HCT116 (cell line): ENCODE data around the gene ARFGAP1. TPM values are rescaled to one million over a fixed set of nuclear protein-coding genes. Genes with fewer than 3 reads are reported as not detected.
A peak's percentile ranks its signal among the peaks of the same experiment; 100 is the strongest.

Experiments used
- ATAC-seq: fragments of 200-7000 bp; cut with Tn5 transposase; 2 replicates; pipeline ENCODE4 v1.9.1; 2020; ENCODE audit warnings: mild to moderate bottlenecking, moderate library complexity
- BruUV-seq: library from RNA; stranded (reverse); fragments of 400-500 nt; replicated peaks from 2 replicates; lab custom pipeline; 2021; lab: Mats Ljungman, UMichigan
- CTCF ChIA-PET: fragments of 300-600 bp; sonication (Branson Sonifier 250); formaldehyde crosslinking; loops from one replicate; lab custom pipeline; 2021; ENCODE audit warnings: antibody characterized with exemption; lab: Charles Lee
- POLR2A ChIA-PET: fragments of 300-600, 350-600 bp; sonication (Branson Sonifier 250); formaldehyde crosslinking; loops from one replicate; lab custom pipeline; 2021; ENCODE audit warnings: antibody characterized with exemption; lab: Charles Lee
- RAD21 ChIA-PET, 2 experiments: fragments of 300-600 bp; sonication (Branson Sonifier 250); formaldehyde crosslinking; loops; one replicate each; lab custom pipeline; 2023; ENCODE audit warnings: low total read pairs in 2 of 2; ENCODE audit not compliant: uncharacterized antibody in 2 of 2, unreplicated experiment in 2 of 2, low non-redundant PET in 1 of 2; lab: Charles Lee
- DNase-seq: peaks from one replicate; pipeline ENCODE4 v3.0.0-alpha.2; 2010; ENCODE audit warnings: low read depth, low spot score
- H2AFZ ChIP-seq: fragments of 200-600 bp; shearing (Covaris generic), sonication (generic); 2 replicates; pipeline ENCODE4 v1.6.1; 2017; ENCODE audit warnings: low read depth, mixed run types, mixed read lengths, antibody characterized with exemption, low read length; ENCODE audit not compliant: poor library complexity, severe bottlenecking
- H3K27ac ChIP-seq: 2 replicates; pipeline ENCODE4 v1.5.1; 2012; ENCODE audit warnings: low read depth, low read length
- H3K27me3 ChIP-seq: fragments of 200-600 bp; sonication (generic); 2 replicates; pipeline ENCODE4 v1.6.1; 2016; ENCODE audit warnings: mixed run types, low read length, mixed read lengths; ENCODE audit not compliant: insufficient read depth
- H3K36me3 ChIP-seq, 2 experiments: fragments of 200-500 bp in 1 of 2; fragments of 200-600 bp in 1 of 2; sonication (Bioruptor generic) in 1 of 2; sonication (generic) in 1 of 2; 2 replicates each; pipeline versions ENCODE4 v1.5.1 to v1.6.1; 2014 to 2016; ENCODE audit warnings: low read length in 2 of 2, inconsistent platforms in 1 of 2, mixed read lengths in 1 of 2, mixed run types in 1 of 2; ENCODE audit not compliant: insufficient read depth in 2 of 2, control insufficient read depth in 1 of 2
- H3K4me1 ChIP-seq, 2 experiments: fragments of 200-600 bp in 1 of 2; sonication (generic) in 1 of 2; 2 replicates each; pipeline versions ENCODE4 v1.5.1 to v1.6.1; 2012 to 2017; ENCODE audit warnings: low read length in 2 of 2, inconsistent platforms in 1 of 2, mild to moderate bottlenecking in 1 of 2, mixed read lengths in 1 of 2, mixed run types in 1 of 2, moderate library complexity in 1 of 2; ENCODE audit not compliant: insufficient read depth in 2 of 2, control insufficient read depth in 1 of 2
- H3K4me2 ChIP-seq: fragments of 200-600 bp; sonication (generic); 2 replicates; pipeline ENCODE4 v1.6.1; 2017; ENCODE audit warnings: mixed run types, low read length, mixed read lengths
- H3K4me3 ChIP-seq, 2 experiments: fragments of 200-600 bp in 1 of 2; sonication (generic) in 1 of 2; replicated peaks in 1 of 2; 2 replicates each; pipeline ENCODE4 v1.5.1; 2011 to 2016; ENCODE audit warnings: low read length in 2 of 2, control low read depth in 1 of 2, low read depth in 1 of 2, mild to moderate bottlenecking in 1 of 2, mixed read lengths in 1 of 2, mixed run types in 1 of 2
- H3K79me2 ChIP-seq: fragments of 200-600 bp; sonication (generic); 2 replicates; pipeline ENCODE4 v1.6.1; 2017; ENCODE audit warnings: mild to moderate bottlenecking, mixed run types, low read length, moderate library complexity, mixed read lengths; ENCODE audit not compliant: insufficient read depth
- H3K9ac ChIP-seq: fragments of 200-600 bp; sonication (generic); 2 replicates; pipeline ENCODE4 v1.6.1; 2016; ENCODE audit warnings: low read length, mixed read lengths
- H3K9me2 ChIP-seq: fragments of 200-600 bp; sonication (generic), shearing (Covaris generic); 2 replicates; pipeline ENCODE4 v1.6.1; 2017; ENCODE audit warnings: mixed run types, mild to moderate bottlenecking, moderate library complexity; ENCODE audit not compliant: insufficient read depth
- H3K9me3 ChIP-seq, 2 experiments: fragments of 200-500 bp in 1 of 2; fragments of 200-600 bp in 1 of 2; sonication (Bioruptor generic) in 1 of 2; sonication (generic) in 1 of 2; 2 replicates each; pipeline ENCODE4 v1.6.1; 2014 to 2017; ENCODE audit warnings: low read length in 2 of 2, mixed read lengths in 2 of 2, inconsistent platforms in 1 of 2, low read depth in 1 of 2, mild to moderate bottlenecking in 1 of 2, mixed run types in 1 of 2, moderate library complexity in 1 of 2; ENCODE audit not compliant: control insufficient read depth in 1 of 2, insufficient read depth in 1 of 2
- H4K20me1 ChIP-seq: fragments of 200-600 bp; sonication (generic), shearing (Covaris generic); 2 replicates; pipeline ENCODE4 v1.6.1; 2017; ENCODE audit warnings: mixed run types, mild to moderate bottlenecking, moderate library complexity; ENCODE audit not compliant: insufficient read depth
- ATF3 ChIP-seq: IDR thresholded peaks from 2 replicates; pipeline ENCODE4 v1.6.1; 2012
- EGR1 ChIP-seq: IDR thresholded peaks from 2 replicates; pipeline ENCODE4 v1.6.1; 2012; ENCODE audit warnings: low read depth
- ELF1 ChIP-seq: IDR thresholded peaks from 2 replicates; pipeline ENCODE4 v1.6.1; 2012; ENCODE audit warnings: low read depth, borderline replicate concordance
- EZH2 ChIP-seq: fragments of 200-600 bp; sonication (generic); IDR thresholded peaks from 2 replicates; pipeline ENCODE4 v1.6.1; 2017; ENCODE audit warnings: antibody characterized with exemption, mixed run types
- JUND ChIP-seq: IDR thresholded peaks from 2 replicates; pipeline ENCODE4 v1.6.1; 2012
- POLR2AphosphoS5 ChIP-seq: IDR thresholded peaks from 2 replicates; pipeline ENCODE4 v1.6.1; 2011; ENCODE audit warnings: mild to moderate bottlenecking, low read depth, low read length, moderate library complexity
- RAD21 ChIP-seq: IDR thresholded peaks from 2 replicates; pipeline ENCODE4 v1.6.1; 2012; ENCODE audit warnings: low read depth, mild to moderate bottlenecking
- SP1 ChIP-seq: IDR thresholded peaks from 2 replicates; pipeline ENCODE4 v1.6.1; 2012; ENCODE audit warnings: low read depth
- TCF7L2 ChIP-seq: IDR thresholded peaks from 2 replicates; pipeline ENCODE4 v1.7.0; 2011; ENCODE audit warnings: borderline replicate concordance, inconsistent platforms; ENCODE audit not compliant: insufficient read depth, insufficient read length; ENCODE audit errors: extremely low read depth
- YY1 ChIP-seq: IDR thresholded peaks from 2 replicates; pipeline ENCODE4 v1.6.1; 2011; ENCODE audit warnings: low read length, low read depth, moderate library complexity, mild to moderate bottlenecking; ENCODE audit not compliant: insufficient replicate concordance; ENCODE audit errors: extremely low read depth
- ZFX ChIP-seq: fragments of 450-650 bp; IDR thresholded peaks from 2 replicates; pipeline ENCODE4 v1.6.1; 2017
- ZNF274 ChIP-seq: fragments of 200-500 bp; sonication (Bioruptor generic); IDR thresholded peaks from 2 replicates; pipeline ENCODE4 v1.6.1; 2014; ENCODE audit warnings: mild to moderate bottlenecking, low read depth, low read length, inconsistent platforms
- intact Hi-C: fragments of 100-400 bp; cut with micrococcal nuclease; formaldehyde crosslinking; loops from 2 replicates; pipeline ENCODE4 v1.10.0; 2022
- total RNA-seq: library from RNA; stranded (reverse); gene quantifications from one replicate; pipeline ENCODE4 v1.2.1, GENCODE V29; 2021; ENCODE audit not compliant: unreplicated experiment
- TF ChIP-seq, protein P1 (sequence below): IDR thresholded peaks from 2 replicates; pipeline ENCODE4 v1.6.1; 2012; ENCODE audit warnings: low read depth
- TF ChIP-seq, protein P2 (sequence below): IDR thresholded peaks from 2 replicates; pipeline ENCODE4 v1.6.1; 2012

The ARFGAP1 gene
- total RNA-seq, 1 experiment from 2014 or later: 94.4 TPM

- TF ChIP-seq, protein P1, sequence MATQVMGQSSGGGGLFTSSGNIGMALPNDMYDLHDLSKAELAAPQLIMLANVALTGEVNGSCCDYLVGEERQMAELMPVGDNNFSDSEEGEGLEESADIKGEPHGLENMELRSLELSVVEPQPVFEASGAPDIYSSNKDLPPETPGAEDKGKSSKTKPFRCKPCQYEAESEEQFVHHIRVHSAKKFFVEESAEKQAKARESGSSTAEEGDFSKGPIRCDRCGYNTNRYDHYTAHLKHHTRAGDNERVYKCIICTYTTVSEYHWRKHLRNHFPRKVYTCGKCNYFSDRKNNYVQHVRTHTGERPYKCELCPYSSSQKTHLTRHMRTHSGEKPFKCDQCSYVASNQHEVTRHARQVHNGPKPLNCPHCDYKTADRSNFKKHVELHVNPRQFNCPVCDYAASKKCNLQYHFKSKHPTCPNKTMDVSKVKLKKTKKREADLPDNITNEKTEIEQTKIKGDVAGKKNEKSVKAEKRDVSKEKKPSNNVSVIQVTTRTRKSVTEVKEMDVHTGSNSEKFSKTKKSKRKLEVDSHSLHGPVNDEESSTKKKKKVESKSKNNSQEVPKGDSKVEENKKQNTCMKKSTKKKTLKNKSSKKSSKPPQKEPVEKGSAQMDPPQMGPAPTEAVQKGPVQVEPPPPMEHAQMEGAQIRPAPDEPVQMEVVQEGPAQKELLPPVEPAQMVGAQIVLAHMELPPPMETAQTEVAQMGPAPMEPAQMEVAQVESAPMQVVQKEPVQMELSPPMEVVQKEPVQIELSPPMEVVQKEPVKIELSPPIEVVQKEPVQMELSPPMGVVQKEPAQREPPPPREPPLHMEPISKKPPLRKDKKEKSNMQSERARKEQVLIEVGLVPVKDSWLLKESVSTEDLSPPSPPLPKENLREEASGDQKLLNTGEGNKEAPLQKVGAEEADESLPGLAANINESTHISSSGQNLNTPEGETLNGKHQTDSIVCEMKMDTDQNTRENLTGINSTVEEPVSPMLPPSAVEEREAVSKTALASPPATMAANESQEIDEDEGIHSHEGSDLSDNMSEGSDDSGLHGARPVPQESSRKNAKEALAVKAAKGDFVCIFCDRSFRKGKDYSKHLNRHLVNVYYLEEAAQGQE: no peak
- no peak for TF ChIP-seq ZFX
- TF ChIP-seq ELF1: no peak
- TF ChIP-seq ATF3: no peak
- TF ChIP-seq TCF7L2: no peak
- no peak for TF ChIP-seq JUND
- no peak for TF ChIP-seq EGR1
- TF ChIP-seq SP1: no peak
- TF ChIP-seq EZH2: no peak
- TF ChIP-seq, protein P2, sequence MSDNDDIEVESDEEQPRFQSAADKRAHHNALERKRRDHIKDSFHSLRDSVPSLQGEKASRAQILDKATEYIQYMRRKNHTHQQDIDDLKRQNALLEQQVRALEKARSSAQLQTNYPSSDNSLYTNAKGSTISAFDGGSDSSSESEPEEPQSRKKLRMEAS: no peak
Observed at GRCh38 chr20:63325021-63325471, 52.4 kb downstream of the ARFGAP1 start (continued).

- H3K9me3 ChIP-seq: no peaks in the 10 kb centered on the region
- RAD21 ChIA-PET: no interaction called here
- no peak overlapping the region for H3K9ac ChIP-seq
- peak overlapping the region; percentile 57; the same call in 1 of the 2 replicates for H3K27ac ChIP-seq
- no peaks in the 10 kb centered on the region for H3K9me2 ChIP-seq
- H3K4me1 ChIP-seq: peaks cover 0 to 8% of the 10 kb centered on the region in 2 experiments; a peak in 2 of 4 replicates
- no peaks in the 10 kb centered on the region for H3K79me2 ChIP-seq
- no peaks in the 10 kb centered on the region for H3K36me3 ChIP-seq
- intact Hi-C loops: no loop called here
- no peak overlapping the region for H3K4me3 ChIP-seq
- peak overlapping the region; percentile 28; the same call in 1 of the 2 replicates for H3K4me2 ChIP-seq
- ATAC-seq (no peak), DNase-seq (no peak)
- H2AFZ ChIP-seq: no peak overlapping the region
- H4K20me1 ChIP-seq: no peaks in the 10 kb centered on the region
- no peaks in the 10 kb centered on the region for H3K27me3 ChIP-seq
- CTCF ChIA-PET: no interaction called here
- POLR2A ChIA-PET: no interaction called here
- no TSS peak for BruUV-seq
- no peak for TF ChIP-seq EGR1
- TF ChIP-seq, protein P1: no peak
- TF ChIP-seq, protein P2: no peak
- no peak for TF ChIP-seq ZNF274
- TF ChIP-seq TCF7L2: no peak
- TF ChIP-seq SP1: no peak
- no peak for TF ChIP-seq ZFX
- no peak for TF ChIP-seq YY1
- no peak for TF ChIP-seq POLR2AphosphoS5
- TF ChIP-seq RAD21: no peak
- TF ChIP-seq ATF3: no peak
Observed at GRCh38 chr20:63325554-63326313, 53.1 kb downstream of the ARFGAP1 start.
